SK-N-SH treated with all-trans-retinoic acid at 6 μM for 48 hours (cell line): ENCODE data around the gene AIDA.

ENCODE experiments used
- ATAC-seq: fragments of 200-7000 bp; cut with Tn5 transposase; 3 replicates; pipeline ENCODE4 v1.9.1; 2020; ENCODE audit warnings: mild to moderate bottlenecking, moderate library complexity
- CSDC2 ChIP-seq: fragments of 250-450 bp; sonication (Bioruptor Pico); IDR thresholded peaks from 2 replicates; pipeline ENCODE4 v1.5.0; 2020; ENCODE audit warnings: mild to moderate bottlenecking, moderate library complexity
- CSRNP3 ChIP-seq: fragments of 250-450 bp; sonication (Bioruptor Pico); IDR thresholded peaks from 2 replicates; pipeline ENCODE4 v1.5.1; 2021; ENCODE audit warnings: mild to moderate bottlenecking, moderate library complexity
- ESRRG ChIP-seq: fragments of 250-450 bp; sonication (Bioruptor Pico); IDR thresholded peaks from 2 replicates; pipeline ENCODE4 v1.6.1; 2021; ENCODE audit warnings: mild to moderate bottlenecking
- GLIS3 ChIP-seq: fragments of 250-450 bp; sonication (Bioruptor Pico); IDR thresholded peaks from 2 replicates; pipeline ENCODE4 v1.5.0; 2020; ENCODE audit warnings: mild to moderate bottlenecking, moderate library complexity
- ISL1 ChIP-seq: fragments of 250-450 bp; sonication (Bioruptor Pico); IDR thresholded peaks from 2 replicates; pipeline ENCODE4 v2.1.2; 2022; ENCODE audit warnings: mild to moderate bottlenecking, moderate library complexity
- OSR1 ChIP-seq: fragments of 250-450 bp; sonication (Bioruptor Pico); IDR thresholded peaks from 2 replicates; pipeline ENCODE4 v1.8.0; 2022; ENCODE audit warnings: moderate library complexity, mild to moderate bottlenecking, inconsistent platforms
- POU6F1 ChIP-seq: fragments of 250-450 bp; sonication (Bioruptor Pico); IDR thresholded peaks from 2 replicates; pipeline ENCODE4 v1.8.0; 2021; ENCODE audit warnings: low read depth, mild to moderate bottlenecking, moderate library complexity, borderline replicate concordance
- PPARA ChIP-seq: fragments of 250-450 bp; sonication (Bioruptor Pico); IDR thresholded peaks from 2 replicates; pipeline ENCODE4 v1.5.0; 2020; ENCODE audit warnings: mild to moderate bottlenecking, borderline replicate concordance
- RARB ChIP-seq: fragments of 250-450 bp; sonication (Bioruptor Pico); IDR thresholded peaks from 2 replicates; pipeline ENCODE4 v1.8.0; 2021; ENCODE audit warnings: mild to moderate bottlenecking, moderate library complexity
- SNAI2 ChIP-seq: fragments of 250-450 bp; sonication (Bioruptor Pico); IDR thresholded peaks from 2 replicates; pipeline ENCODE4 v1.5.0; 2020; ENCODE audit warnings: mild to moderate bottlenecking, moderate library complexity
- TCF4 ChIP-seq: fragments of 250-450 bp; sonication (Bioruptor Pico); IDR thresholded peaks from 2 replicates; pipeline ENCODE4 v1.8.0; 2021; ENCODE audit warnings: mild to moderate bottlenecking, moderate library complexity, borderline replicate concordance
- TOX ChIP-seq: fragments of 250-450 bp; sonication (Bioruptor Pico); IDR thresholded peaks from 2 replicates; pipeline ENCODE4 v1.8.0; 2021; ENCODE audit warnings: mild to moderate bottlenecking, moderate library complexity, borderline replicate concordance
- ZC3H10 ChIP-seq: fragments of 250-450 bp; sonication (Bioruptor Pico); IDR thresholded peaks from 2 replicates; pipeline ENCODE4 v1.5.1; 2021; ENCODE audit warnings: mild to moderate bottlenecking, moderate library complexity
- ZFP30 ChIP-seq: fragments of 450-650 bp; formaldehyde crosslinking; IDR thresholded peaks from 2 replicates; pipeline ENCODE4 v1.5.0; 2022; ENCODE audit warnings: mild to moderate bottlenecking, moderate library complexity
- ZNF565 ChIP-seq: fragments of 450-650 bp; formaldehyde crosslinking; conservative IDR thresholded peaks from 2 replicates; pipeline ENCODE4 v1.5.0; 2020; ENCODE audit warnings: low read depth, mild to moderate bottlenecking, moderate library complexity
- ZNF8 ChIP-seq: fragments of 450-650 bp; formaldehyde crosslinking; IDR thresholded peaks from 2 replicates; pipeline ENCODE4 v1.5.0; 2020; ENCODE audit warnings: mild to moderate bottlenecking, moderate library complexity
- TF ChIP-seq, protein P1 (sequence below): fragments of 250-450 bp; sonication (Bioruptor Pico); IDR thresholded peaks from 2 replicates; pipeline ENCODE4 v1.5.0; 2020; ENCODE audit warnings: mild to moderate bottlenecking, moderate library complexity
- TF ChIP-seq, protein P2 (sequence below): fragments of 250-450 bp; sonication (Bioruptor Pico); IDR thresholded peaks from 2 replicates; pipeline ENCODE4 v1.8.0; 2020; ENCODE audit warnings: mild to moderate bottlenecking, moderate library complexity, borderline replicate concordance
- TF ChIP-seq, protein P3 (sequence below): fragments of 250-450 bp; sonication (Bioruptor Pico); IDR thresholded peaks from 2 replicates; pipeline ENCODE4 v1.5.1; 2020; ENCODE audit warnings: low read depth, mild to moderate bottlenecking, moderate library complexity

AIDA gene

DNA sequence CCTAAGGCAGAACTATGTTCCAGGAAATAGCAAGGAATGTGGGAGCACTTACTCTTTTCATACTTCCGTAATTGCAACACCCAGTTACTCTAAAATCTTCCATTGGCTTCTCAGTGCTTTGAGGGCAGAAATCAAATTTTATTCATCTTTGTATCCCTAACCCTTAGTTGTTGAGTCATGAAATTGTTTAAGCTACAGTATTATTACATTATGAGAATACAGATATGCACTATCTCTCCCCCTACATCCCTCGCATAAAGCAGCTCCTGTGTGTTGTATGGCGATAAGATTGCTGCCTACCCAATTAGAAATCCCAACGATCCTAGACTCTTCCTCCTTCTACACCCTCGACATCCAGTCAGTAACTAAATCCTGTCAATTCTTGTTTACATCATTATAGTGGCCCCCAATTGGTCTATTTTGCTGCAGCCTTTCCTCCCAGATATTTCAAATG is 2.6 kb downstream of the AIDA start (continued):
- TF ChIP-seq, protein P1, sequence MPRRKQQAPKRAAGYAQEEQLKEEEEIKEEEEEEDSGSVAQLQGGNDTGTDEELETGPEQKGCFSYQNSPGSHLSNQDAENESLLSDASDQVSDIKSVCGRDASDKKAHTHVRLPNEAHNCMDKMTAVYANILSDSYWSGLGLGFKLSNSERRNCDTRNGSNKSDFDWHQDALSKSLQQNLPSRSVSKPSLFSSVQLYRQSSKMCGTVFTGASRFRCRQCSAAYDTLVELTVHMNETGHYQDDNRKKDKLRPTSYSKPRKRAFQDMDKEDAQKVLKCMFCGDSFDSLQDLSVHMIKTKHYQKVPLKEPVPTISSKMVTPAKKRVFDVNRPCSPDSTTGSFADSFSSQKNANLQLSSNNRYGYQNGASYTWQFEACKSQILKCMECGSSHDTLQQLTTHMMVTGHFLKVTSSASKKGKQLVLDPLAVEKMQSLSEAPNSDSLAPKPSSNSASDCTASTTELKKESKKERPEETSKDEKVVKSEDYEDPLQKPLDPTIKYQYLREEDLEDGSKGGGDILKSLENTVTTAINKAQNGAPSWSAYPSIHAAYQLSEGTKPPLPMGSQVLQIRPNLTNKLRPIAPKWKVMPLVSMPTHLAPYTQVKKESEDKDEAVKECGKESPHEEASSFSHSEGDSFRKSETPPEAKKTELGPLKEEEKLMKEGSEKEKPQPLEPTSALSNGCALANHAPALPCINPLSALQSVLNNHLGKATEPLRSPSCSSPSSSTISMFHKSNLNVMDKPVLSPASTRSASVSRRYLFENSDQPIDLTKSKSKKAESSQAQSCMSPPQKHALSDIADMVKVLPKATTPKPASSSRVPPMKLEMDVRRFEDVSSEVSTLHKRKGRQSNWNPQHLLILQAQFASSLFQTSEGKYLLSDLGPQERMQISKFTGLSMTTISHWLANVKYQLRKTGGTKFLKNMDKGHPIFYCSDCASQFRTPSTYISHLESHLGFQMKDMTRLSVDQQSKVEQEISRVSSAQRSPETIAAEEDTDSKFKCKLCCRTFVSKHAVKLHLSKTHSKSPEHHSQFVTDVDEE (CRISPR knock-in tag): no peak
- TF ChIP-seq, protein P2, sequence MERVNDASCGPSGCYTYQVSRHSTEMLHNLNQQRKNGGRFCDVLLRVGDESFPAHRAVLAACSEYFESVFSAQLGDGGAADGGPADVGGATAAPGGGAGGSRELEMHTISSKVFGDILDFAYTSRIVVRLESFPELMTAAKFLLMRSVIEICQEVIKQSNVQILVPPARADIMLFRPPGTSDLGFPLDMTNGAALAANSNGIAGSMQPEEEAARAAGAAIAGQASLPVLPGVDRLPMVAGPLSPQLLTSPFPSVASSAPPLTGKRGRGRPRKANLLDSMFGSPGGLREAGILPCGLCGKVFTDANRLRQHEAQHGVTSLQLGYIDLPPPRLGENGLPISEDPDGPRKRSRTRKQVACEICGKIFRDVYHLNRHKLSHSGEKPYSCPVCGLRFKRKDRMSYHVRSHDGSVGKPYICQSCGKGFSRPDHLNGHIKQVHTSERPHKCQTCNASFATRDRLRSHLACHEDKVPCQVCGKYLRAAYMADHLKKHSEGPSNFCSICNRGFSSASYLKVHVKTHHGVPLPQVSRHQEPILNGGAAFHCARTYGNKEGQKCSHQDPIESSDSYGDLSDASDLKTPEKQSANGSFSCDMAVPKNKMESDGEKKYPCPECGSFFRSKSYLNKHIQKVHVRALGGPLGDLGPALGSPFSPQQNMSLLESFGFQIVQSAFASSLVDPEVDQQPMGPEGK (CRISPR knock-in tag): no peak
- no peak for TF ChIP-seq TOX
- no peak for TF ChIP-seq RARB (CRISPR knock-in tag)
- TF ChIP-seq TCF4 (CRISPR knock-in tag): no peak

- ATAC-seq: no peak
- TF ChIP-seq CSRNP3 (no peak), RARB (CRISPR knock-in tag) (no peak), PPARA (CRISPR knock-in tag) (no peak), GLIS3 (CRISPR knock-in tag) (no peak), OSR1 (no peak), ZC3H10 (no peak), CSDC2 (no peak), ZNF565 (CRISPR knock-in tag) (no peak)
- TF ChIP-seq, protein P3, sequence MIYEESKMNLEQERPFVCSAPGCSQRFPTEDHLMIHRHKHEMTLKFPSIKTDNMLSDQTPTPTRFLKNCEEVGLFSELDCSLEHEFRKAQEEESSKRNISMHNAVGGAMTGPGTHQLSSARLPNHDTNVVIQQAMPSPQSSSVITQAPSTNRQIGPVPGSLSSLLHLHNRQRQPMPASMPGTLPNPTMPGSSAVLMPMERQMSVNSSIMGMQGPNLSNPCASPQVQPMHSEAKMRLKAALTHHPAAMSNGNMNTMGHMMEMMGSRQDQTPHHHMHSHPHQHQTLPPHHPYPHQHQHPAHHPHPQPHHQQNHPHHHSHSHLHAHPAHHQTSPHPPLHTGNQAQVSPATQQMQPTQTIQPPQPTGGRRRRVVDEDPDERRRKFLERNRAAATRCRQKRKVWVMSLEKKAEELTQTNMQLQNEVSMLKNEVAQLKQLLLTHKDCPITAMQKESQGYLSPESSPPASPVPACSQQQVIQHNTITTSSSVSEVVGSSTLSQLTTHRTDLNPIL (CRISPR knock-in tag): no peak
Measured at GRCh38 chr1:222706815-222707214, 5.5 kb downstream of the AIDA start.

GRCh38 chr1:222704260-222704659 is 8.0 kb downstream of the AIDA start:
- TF ChIP-seq POU6F1 (no peak), SNAI2 (CRISPR knock-in tag) (no peak), CSDC2 (no peak), ZNF8 (peak; percentile 99), PPARA (CRISPR knock-in tag) (no peak), ZFP30 (CRISPR knock-in tag) (no peak)
- no peak for ATAC-seq

- TF ChIP-seq POU6F1 (no peak), ESRRG (no peak), TCF4 (CRISPR knock-in tag) (no peak), TOX (no peak), RARB (CRISPR knock-in tag) (no peak), SNAI2 (CRISPR knock-in tag) (no peak), ISL1 (no peak), CSDC2 (no peak), ZFP30 (CRISPR knock-in tag) (no peak), ZNF565 (CRISPR knock-in tag) (no peak)
- TF ChIP-seq, protein P1 (CRISPR knock-in tag): no peak
- TF ChIP-seq, protein P3 (CRISPR knock-in tag): no peak
- no peak for ATAC-seq
Measured at GRCh38 chr1:222702210-222702609, 10.1 kb downstream of the AIDA start.
